Upper lobe of left lung (tissue), 6 donors: ENCODE data around the gene RAB3GAP1. TPM values are rescaled to one million over a fixed set of nuclear protein-coding genes. Genes with fewer than 3 reads are reported as not detected.

Source experiments
- ATAC-seq, 2 donors: fragments of 200-7000 bp; cut with Tn5 transposase; one replicate each; pipeline ENCODE4 v1.9.1; 2022; ENCODE audit warnings: mild to moderate bottlenecking in 2 of 2, moderate library complexity in 2 of 2; ENCODE audit not compliant: low FRiP score in 2 of 2
- DNase-seq, 2 donors: peaks; one replicate each; pipeline ENCODE4 v3.0.0-alpha.2; 2019 to 2020
- H3K27ac ChIP-seq, 4 donors: fragments of 200-600 bp; sonication (generic); one replicate each; pipeline ENCODE4 v1.5.1; 2016 to 2019
- H3K27me3 ChIP-seq, 4 donors: fragments of 200-600 bp; sonication (generic); one replicate each; pipeline ENCODE4 v1.5.1; 2017 to 2019
- H3K36me3 ChIP-seq, 4 donors: fragments of 200-600 bp; sonication (generic); one replicate each; pipeline ENCODE4 v1.5.1; 2016 to 2019
- H3K4me1 ChIP-seq, 4 donors: fragments of 200-600 bp; sonication (generic); one replicate each; pipeline ENCODE4 v1.5.1; 2018 to 2019
- H3K4me3 ChIP-seq, 4 donors: fragments of 200-600 bp; sonication (generic); one replicate each; pipeline ENCODE4 v1.5.1; 2017 to 2019; ENCODE audit warnings: mild to moderate bottlenecking in 2 of 4, moderate library complexity in 1 of 4
- H3K9me3 ChIP-seq, 4 donors: fragments of 200-600 bp; sonication (generic); one replicate each; pipeline ENCODE4 v1.5.1; 2018 to 2019
- EP300 ChIP-seq, 4 donors: sonication (generic); formaldehyde crosslinking; IDR thresholded peaks; one replicate each; pipeline ENCODE4 v1.5.1; 2017; ENCODE audit warnings: antibody characterized with exemption in 4 of 4, control low read depth in 2 of 4
- POLR2A ChIP-seq, 4 donors: fragments of 450-650 bp; IDR thresholded peaks; one replicate each; pipeline ENCODE4 v1.5.1; 2016 to 2017; ENCODE audit warnings: antibody characterized with exemption in 4 of 4, mild to moderate bottlenecking in 2 of 4
- POLR2AphosphoS5 ChIP-seq, 2 donors: sonication (generic); formaldehyde crosslinking; IDR thresholded peaks; one replicate each; pipeline ENCODE4 v1.5.1; 2017; ENCODE audit warnings: antibody characterized with exemption in 2 of 2
- WGBS, 2 donors: methylation state at CpG; one replicate each; pipeline ENCODE4 v1.1.5; 2017 to 2018; 5-methylcytosine and 5-hydroxymethylcytosine counted together
- total RNA-seq, 6 donors: library from RNA; depleted of rRNA in 4 of 6; stranded (reverse); fragments of >200 nt in 4 of 6; gene quantifications; one replicate each; pipeline versions ENCODE4 v1.1.0 to v1.2.1, GENCODE V29; 2016 to 2021
- TF ChIP-seq, protein P1 (sequence below), 6 experiments: fragments of 450-650 bp in 4 of 6; fragments of 200-600 bp in 2 of 6; sonication (generic) in 2 of 6; IDR thresholded peaks; one replicate each; pipeline ENCODE4 v1.5.1; 2016 to 2019; ENCODE audit warnings: antibody characterized with exemption in 6 of 6
- donor health status: DM: no; HTN: no; CAD: no; lungs with moderate emphysema.
- donor health status: DM: no; HTN: yes; CAD: no; lungs with severe emphysema.

The RAB3GAP1 gene
- total RNA-seq, 6 donors from 2014 or later = 30.9 to 51.0 (median 36.0) TPM

DNA sequence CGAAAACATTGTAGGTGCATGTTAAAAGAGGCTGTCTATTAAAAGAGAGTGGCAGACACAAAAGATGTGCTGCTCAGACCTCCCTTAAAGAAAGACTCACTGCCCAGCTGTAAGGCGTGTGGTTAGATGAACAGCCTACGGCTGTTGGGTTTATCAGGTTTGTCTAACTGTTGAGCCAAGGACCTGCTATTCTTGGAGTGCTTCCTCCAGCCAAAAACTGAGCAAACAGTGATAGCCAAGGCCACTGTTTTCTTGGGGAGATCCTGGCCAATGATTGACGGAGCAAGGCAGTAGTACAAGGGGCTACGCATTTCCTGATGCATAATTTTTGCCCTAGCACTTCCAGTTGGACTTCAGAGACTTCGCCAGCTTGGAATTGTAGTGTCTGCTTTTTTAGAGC is 1.4 kb upstream of the RAB3GAP1 start:
- TF ChIP-seq, protein P1, sequence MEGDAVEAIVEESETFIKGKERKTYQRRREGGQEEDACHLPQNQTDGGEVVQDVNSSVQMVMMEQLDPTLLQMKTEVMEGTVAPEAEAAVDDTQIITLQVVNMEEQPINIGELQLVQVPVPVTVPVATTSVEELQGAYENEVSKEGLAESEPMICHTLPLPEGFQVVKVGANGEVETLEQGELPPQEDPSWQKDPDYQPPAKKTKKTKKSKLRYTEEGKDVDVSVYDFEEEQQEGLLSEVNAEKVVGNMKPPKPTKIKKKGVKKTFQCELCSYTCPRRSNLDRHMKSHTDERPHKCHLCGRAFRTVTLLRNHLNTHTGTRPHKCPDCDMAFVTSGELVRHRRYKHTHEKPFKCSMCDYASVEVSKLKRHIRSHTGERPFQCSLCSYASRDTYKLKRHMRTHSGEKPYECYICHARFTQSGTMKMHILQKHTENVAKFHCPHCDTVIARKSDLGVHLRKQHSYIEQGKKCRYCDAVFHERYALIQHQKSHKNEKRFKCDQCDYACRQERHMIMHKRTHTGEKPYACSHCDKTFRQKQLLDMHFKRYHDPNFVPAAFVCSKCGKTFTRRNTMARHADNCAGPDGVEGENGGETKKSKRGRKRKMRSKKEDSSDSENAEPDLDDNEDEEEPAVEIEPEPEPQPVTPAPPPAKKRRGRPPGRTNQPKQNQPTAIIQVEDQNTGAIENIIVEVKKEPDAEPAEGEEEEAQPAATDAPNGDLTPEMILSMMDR (IDR thresholded peaks at IDR 0.05) = no peak
- TF ChIP-seq EP300 (IDR thresholded peaks at IDR 0.05) = no peak
- TF ChIP-seq POLR2AphosphoS5 (IDR thresholded peaks at IDR 0.05) = no peak
- TF ChIP-seq POLR2A (IDR thresholded peaks at IDR 0.05) = no peak
- peaks cover 13 to 28% (median 22%) of the 10 kb centered on the region in 4 donors for H3K4me1 ChIP-seq
- H3K27me3 ChIP-seq = no peaks in the 10 kb centered on the region
- DNase-seq (no peak), ATAC-seq (no peak)
- WGBS, 2 donors = 83 to 84% methylated on average over 6 of the region's 6 CpGs
- H3K27ac ChIP-seq = no peak overlapping the region
- no peak overlapping the region for H3K4me3 ChIP-seq
- H3K36me3 ChIP-seq = no peaks in the 10 kb centered on the region
- no peaks in the 10 kb centered on the region for H3K9me3 ChIP-seq

DNA sequence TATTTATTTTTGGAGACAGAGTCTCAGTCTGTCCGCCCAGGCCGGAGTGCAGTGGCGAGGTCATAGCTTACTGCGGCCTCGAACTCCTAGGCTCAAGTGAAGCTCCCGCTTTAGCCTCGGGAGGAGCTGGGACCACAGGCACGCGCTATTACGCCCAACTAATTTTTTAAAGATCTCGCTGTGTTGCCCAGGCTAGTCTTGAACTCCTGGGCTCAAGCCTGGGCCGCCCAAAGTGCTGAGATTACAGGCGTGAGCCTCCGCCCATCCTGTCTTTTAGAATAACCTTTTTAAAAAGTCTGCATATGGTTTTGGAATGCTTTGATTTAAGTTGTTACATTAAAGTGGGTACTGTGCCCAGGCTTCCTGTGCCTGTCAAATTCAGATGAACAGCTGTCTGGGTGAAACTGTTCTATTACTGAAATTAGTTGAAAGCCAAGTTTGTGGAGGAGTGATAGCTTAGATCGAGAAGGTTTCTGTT is 944 bp downstream of the RAB3GAP1 start:
- ATAC-seq (peak; percentile 22 to 28), DNase-seq (no peak)
- no peak for TF ChIP-seq POLR2AphosphoS5 (IDR thresholded peaks at IDR 0.05)
- TF ChIP-seq POLR2A (IDR thresholded peaks at IDR 0.05) = no peak
- peak overlapping the region; percentile 93 to 96 (median 95) for H3K27ac ChIP-seq
- peaks cover 13 to 40% (median 27%) of the 10 kb centered on the region in 4 donors for H3K4me1 ChIP-seq
- no peaks in the 10 kb centered on the region for H3K36me3 ChIP-seq
- H3K4me3 ChIP-seq = peak overlapping the region; percentile 18 to 81 (median 74)
- 12 to 26% methylated on average over 15 of the region's 15 CpGs for WGBS, 2 donors
- H3K27me3 ChIP-seq = no peaks in the 10 kb centered on the region
- H3K9me3 ChIP-seq = no peaks in the 10 kb centered on the region

DNA sequence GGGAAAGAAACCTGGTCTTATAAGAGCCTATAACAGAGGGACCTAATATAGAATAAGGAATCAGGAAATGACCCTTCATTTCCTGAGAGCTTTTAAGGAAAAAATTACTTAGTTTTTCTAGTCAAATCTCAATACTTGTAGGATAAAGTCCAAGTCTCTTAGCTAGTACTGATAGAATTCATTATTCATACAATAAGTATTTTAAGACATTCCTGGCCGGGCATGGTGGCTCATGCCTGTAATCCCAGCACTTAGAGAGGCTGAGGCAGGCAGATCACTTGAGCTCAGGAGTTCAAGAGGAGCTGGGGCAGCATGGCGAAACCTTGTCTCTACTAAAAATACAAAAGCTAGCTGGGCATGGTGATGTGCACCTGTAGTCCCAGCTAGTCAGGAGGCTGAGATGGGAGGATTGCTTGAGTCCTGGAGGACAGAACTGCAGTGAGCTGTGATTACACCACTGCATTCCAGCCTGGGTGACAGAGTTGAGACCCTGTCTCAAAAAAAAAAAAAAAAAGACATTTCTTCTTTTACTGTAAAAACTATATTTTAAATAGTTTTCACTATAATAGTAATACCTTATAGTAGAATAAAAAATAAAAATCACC is 3.2 kb downstream of the RAB3GAP1 start:
- DNase-seq (peak in 1 of 2 donors; percentile 55), ATAC-seq (no peak)
- H3K27ac ChIP-seq = peak overlapping the region in 1 of 4 donors; percentile 26
- peaks cover 0 to 7% (median under 1%) of the 10 kb centered on the region in 4 donors for H3K36me3 ChIP-seq
- no peak for TF ChIP-seq EP300 (IDR thresholded peaks at IDR 0.05)
- TF ChIP-seq POLR2AphosphoS5 (IDR thresholded peaks at IDR 0.05) = no peak
- TF ChIP-seq, protein P1 (IDR thresholded peaks at IDR 0.05) = no peak
- no peak for TF ChIP-seq POLR2A (IDR thresholded peaks at IDR 0.05)
- H3K4me1 ChIP-seq = peaks cover 13 to 40% (median 27%) of the 10 kb centered on the region in 4 donors
- H3K27me3 ChIP-seq = no peaks in the 10 kb centered on the region
- no peak overlapping the region for H3K4me3 ChIP-seq
- WGBS, 2 donors = 50 to 73% methylated on average over 2 of the region's 2 CpGs
- H3K9me3 ChIP-seq = no peaks in the 10 kb centered on the region

DNA sequence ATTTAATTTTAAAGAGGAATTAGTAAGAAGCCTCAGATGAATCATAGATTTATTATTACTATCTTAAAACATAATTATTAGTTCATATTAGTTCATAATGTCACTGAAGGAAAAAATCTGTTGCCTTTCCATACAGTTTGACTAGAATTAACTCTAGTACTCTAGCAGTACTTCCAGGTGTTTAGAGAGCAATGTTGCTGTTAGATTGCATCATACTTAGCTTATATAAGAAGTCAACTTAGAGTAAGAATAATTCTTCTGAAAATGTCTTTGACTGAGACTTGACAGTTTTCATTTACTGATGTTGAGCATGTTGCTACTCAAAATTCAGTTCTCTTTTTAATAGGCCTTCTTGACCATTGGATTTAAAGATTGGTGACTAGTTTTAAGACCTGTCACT is 4.7 kb downstream of the RAB3GAP1 start:
- no peak for DNase-seq

DNA sequence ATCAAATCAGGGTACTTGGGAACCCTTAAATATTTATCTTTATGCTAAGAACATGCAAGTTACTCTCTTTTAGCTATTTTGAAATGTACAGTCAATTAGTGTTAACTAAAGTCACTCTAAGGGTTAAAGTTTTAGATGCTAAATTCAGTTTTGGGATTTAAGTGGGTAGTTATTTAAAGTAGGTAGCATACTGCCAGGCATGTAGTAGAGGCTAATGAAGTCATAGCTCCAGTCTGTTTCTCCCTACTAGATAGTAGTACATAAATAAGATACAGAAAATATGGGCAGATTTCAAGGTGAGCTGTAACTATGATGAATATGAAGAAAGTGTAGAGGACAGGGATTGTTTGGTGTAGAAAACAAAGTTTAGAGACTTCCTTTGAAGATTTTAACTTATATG is 7.5 kb downstream of the RAB3GAP1 start:
- DNase-seq (no peak), ATAC-seq (no peak)
- Histone ChIP-seq H3K27me3 (no peaks in the 10 kb centered on the region), H3K9me3 (no peaks in the 10 kb centered on the region), H3K27ac (no peak overlapping the region), H3K4me1 (peaks cover 0 to 21% (median 17%) of the 10 kb centered on the region in 4 donors), H3K36me3 (peaks cover 0 to 31% (median 10%) of the 10 kb centered on the region in 4 donors), H3K4me3 (no peak overlapping the region)
- no peak for TF ChIP-seq EP300 (IDR thresholded peaks at IDR 0.05)
- TF ChIP-seq, protein P1 (IDR thresholded peaks at IDR 0.05) = no peak
- TF ChIP-seq POLR2A (IDR thresholded peaks at IDR 0.05) = no peak
- no peak for TF ChIP-seq POLR2AphosphoS5 (IDR thresholded peaks at IDR 0.05)

More for the DNA sequence above, 4.7 kb downstream of the RAB3GAP1 start:
- Histone ChIP-seq H3K36me3 (peaks cover 0 to 22% (median 7%) of the 10 kb centered on the region in 4 donors), H3K27me3 (no peaks in the 10 kb centered on the region), H3K4me3 (no peak overlapping the region), H3K9me3 (no peaks in the 10 kb centered on the region), H3K4me1 (peaks cover 13 to 40% (median 27%) of the 10 kb centered on the region in 4 donors), H3K27ac (no peak overlapping the region)
- TF ChIP-seq POLR2A (IDR thresholded peaks at IDR 0.05) (no peak), EP300 (IDR thresholded peaks at IDR 0.05) (no peak)
- ATAC-seq = no peak

DNA sequence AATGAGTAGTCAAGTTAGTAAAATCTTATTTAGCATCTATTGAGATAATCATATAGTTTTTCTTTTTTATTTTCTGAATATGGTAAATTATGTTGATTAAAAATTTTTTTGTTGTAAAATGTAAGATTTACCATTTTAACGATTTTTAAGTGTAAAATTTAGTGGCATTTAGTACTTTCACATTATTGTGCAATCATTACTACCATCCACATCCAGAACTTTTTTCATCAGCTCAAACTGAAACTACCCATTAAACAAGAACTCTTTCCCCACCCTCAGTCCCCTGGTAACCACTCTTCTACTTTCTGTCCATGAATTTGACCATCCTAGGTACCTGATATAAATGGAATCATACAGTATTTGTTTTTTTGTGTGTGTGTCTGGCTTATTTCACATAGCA is 11.1 kb downstream of the RAB3GAP1 start:
- DNase-seq = no peak
- 77 to 84% methylated on average over 1 of the region's 1 CpG for WGBS, 2 donors
- Histone ChIP-seq H3K36me3 (peaks cover 0 to 36% (median 10%) of the 10 kb centered on the region in 4 donors), H3K4me1 (peaks cover 0 to 9% (median 0%) of the 10 kb centered on the region in 4 donors), H3K9me3 (no peaks in the 10 kb centered on the region), H3K4me3 (no peak overlapping the region), H3K27ac (no peak overlapping the region), H3K27me3 (no peaks in the 10 kb centered on the region)
- no peak for ATAC-seq
- TF ChIP-seq POLR2A (IDR thresholded peaks at IDR 0.05) (no peak), EP300 (IDR thresholded peaks at IDR 0.05) (no peak), POLR2AphosphoS5 (IDR thresholded peaks at IDR 0.05) (no peak)
- TF ChIP-seq, protein P1 (IDR thresholded peaks at IDR 0.05) = no peak
